Lower leg skin (tissue), 4 donors: Measurements from ENCODE around the gene PGBD5. TPM values are rescaled to one million over a fixed set of nuclear protein-coding genes. Genes with fewer than 3 reads are reported as not detected.

Experiments
- DNase-seq, 2 donors: peaks; one replicate each; pipeline ENCODE4 v3.0.0-alpha.2; 2019; ENCODE audit warnings: low spot score in 2 of 2
- H3K4me3 ChIP-seq: fragments of 200-600 bp; sonication (generic); 2 replicates; pipeline ENCODE4 v1.5.1; 2017; ENCODE audit warnings: mild to moderate bottlenecking, low read depth; ENCODE audit not compliant: poor library complexity, severe bottlenecking
- CTCF ChIP-seq, 3 donors: fragments of 450-650 bp; IDR thresholded peaks; one replicate each; pipeline ENCODE4 v1.5.1; 2016; ENCODE audit warnings: antibody characterized with exemption in 3 of 3, mild to moderate bottlenecking in 3 of 3, moderate library complexity in 2 of 3
- POLR2A ChIP-seq, 2 donors: fragments of 450-650 bp; IDR thresholded peaks; one replicate each; pipeline ENCODE4 v1.6.1; 2016 to 2017; ENCODE audit warnings: antibody characterized with exemption in 2 of 2, mild to moderate bottlenecking in 1 of 2, moderate library complexity in 1 of 2
- WGBS, 2 donors: methylation state at CpG; one replicate each; pipeline ENCODE4 v1.1.5; 2018; 5-methylcytosine and 5-hydroxymethylcytosine counted together
- intact Hi-C: fragments of 100-400 bp; cut with DNase I; formaldehyde crosslinking; loops from one replicate; pipeline ENCODE4 v1.15.0; 2023; ENCODE audit warnings: low total_unique reads
- total RNA-seq, 4 donors: library from RNA; depleted of rRNA; stranded (reverse); fragments of >200 nt; gene quantifications; one replicate each; pipeline ENCODE4 v1.1.0, GENCODE V29; 2016

Gene PGBD5
- total RNA-seq, 4 donors from 2014 or later: 0.04 to 1.6 (median 0.11) TPM

- H3K4me3 ChIP-seq: no peak overlapping the region
- WGBS, 2 donors: 31 to 34% methylated on average over 14 of the region's 14 CpGs
- intact Hi-C loops: loop anchor here (10.0 kb wide), 1 partner anchor 646 kb away; no protein-coding TSS in a partner anchor
- DNase-seq: peak; percentile 63 to 92
- TF ChIP-seq CTCF (IDR thresholded peaks at IDR 0.05) (peak in 1 of 3 donors; percentile 69), POLR2A (IDR thresholded peaks at IDR 0.05) (no peak)
These were observed 115.6 kb downstream of the PGBD5 start for GRCh38 chr1:230310381-230311163.

GRCh38 chr1:230309646-230310177 is 116.4 kb downstream of the PGBD5 start:
- no peak overlapping the region for H3K4me3 ChIP-seq
- intact Hi-C loops: loop anchor here (10.0 kb wide), 1 partner anchor 645 kb away; no protein-coding TSS in a partner anchor
- DNase-seq: no peak
- 92 to 95% methylated on average over 15 of the region's 15 CpGs for WGBS, 2 donors
- no peak for TF ChIP-seq POLR2A (IDR thresholded peaks at IDR 0.05)
- no peak for TF ChIP-seq CTCF (IDR thresholded peaks at IDR 0.05)

- intact Hi-C loops: no loop called here
- 90 to 93% methylated on average over 17 of the region's 17 CpGs for WGBS, 2 donors
- DNase-seq: no peak
- TF ChIP-seq CTCF (IDR thresholded peaks at IDR 0.05) (no peak), POLR2A (IDR thresholded peaks at IDR 0.05) (no peak)
- H3K4me3 ChIP-seq: no peak overlapping the region
These were observed 117.3 kb downstream of the PGBD5 start for GRCh38 chr1:230308821-230309220.

- no peak overlapping the region for H3K4me3 ChIP-seq
- TF ChIP-seq CTCF (IDR thresholded peaks at IDR 0.05) (no peak), POLR2A (IDR thresholded peaks at IDR 0.05) (no peak)
- DNase-seq: peak in 1 of 2 donors; percentile 29
- intact Hi-C loops: no loop called here
- 69 to 73% methylated on average over 8 of the region's 8 CpGs for WGBS, 2 donors
These were observed 118.1 kb downstream of the PGBD5 start for GRCh38 chr1:230308039-230308438.

GRCh38 chr1:230307213-230307612 is 118.9 kb downstream of the PGBD5 start:
- intact Hi-C loops: no loop called here
- WGBS, 2 donors: 28 to 48% methylated on average over 4 of the region's 4 CpGs
- no peak for DNase-seq
- no peak overlapping the region for H3K4me3 ChIP-seq
- TF ChIP-seq CTCF (IDR thresholded peaks at IDR 0.05) (no peak), POLR2A (IDR thresholded peaks at IDR 0.05) (no peak)
